ENCODE measurements around the gene UBE2D1.

The UBE2D1 gene

DNA sequence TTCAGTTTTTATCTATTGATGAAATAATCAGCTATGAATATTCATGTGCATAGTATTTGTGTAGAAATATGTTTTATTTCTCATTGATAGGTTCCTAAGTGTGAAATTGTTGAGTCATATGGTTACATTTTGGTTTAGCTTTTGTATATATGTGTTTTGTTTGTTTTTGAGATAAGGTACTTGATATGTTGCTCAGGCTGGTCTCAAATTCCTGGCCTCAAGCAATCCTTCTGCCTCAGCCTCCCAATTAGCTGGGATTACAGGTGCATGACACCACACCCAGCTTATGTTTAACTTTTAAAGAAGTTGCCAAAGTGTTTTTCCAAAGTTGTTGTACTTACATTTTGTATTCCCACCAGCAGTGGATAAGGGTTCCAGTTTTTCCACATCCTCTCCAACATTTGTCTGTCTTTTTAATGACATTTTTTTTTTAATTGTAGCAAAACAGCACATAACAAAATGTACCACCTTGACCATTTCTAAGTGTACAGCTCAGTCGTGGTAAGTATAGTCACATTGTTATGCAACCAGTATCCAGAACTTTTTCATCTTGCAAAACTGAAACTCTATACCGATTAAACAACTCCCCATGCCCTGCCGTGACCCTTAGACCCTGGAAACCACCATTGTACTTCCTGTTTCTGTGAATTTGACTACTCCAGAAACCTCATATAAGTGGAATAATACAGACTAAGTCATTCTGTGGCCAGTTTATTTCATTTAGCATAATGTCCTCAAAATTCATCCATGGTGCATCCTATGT, 12.6 kb upstream of the UBE2D1 start:
- H3K4me1 Mint-ChIP-seq: peaks cover 13% of the 10 kb centered on the region
- H3K27me3 Mint-ChIP-seq: peaks cover 2% of the 10 kb centered on the region
- no peak overlapping the region for H3K4me3 Mint-ChIP-seq
- no peaks in the 10 kb centered on the region for H3K36me3 Mint-ChIP-seq (ENCODE audit: low read depth)
- no peaks in the 10 kb centered on the region for H3K9me3 Mint-ChIP-seq
- DNase-seq (no peak), ATAC-seq (peak; percentile 61)
- H3K27ac Mint-ChIP-seq: no peak overlapping the region

GRCh38 chr10:58322835-58323209, 12.0 kb upstream of the UBE2D1 start:
- no peak overlapping the region for H3K4me3 Mint-ChIP-seq
- no peak for DNase-seq

GRCh38 chr10:58326967-58327381, 7.8 kb upstream of the UBE2D1 start:
- peaks cover 13% of the 10 kb centered on the region for H3K4me1 Mint-ChIP-seq
- DNase-seq (no peak), ATAC-seq (no peak)
- no peaks in the 10 kb centered on the region for H3K36me3 Mint-ChIP-seq (ENCODE audit: low read depth)
- H3K27ac Mint-ChIP-seq: no peak overlapping the region
- H3K9me3 Mint-ChIP-seq: no peaks in the 10 kb centered on the region
- peaks cover 2% of the 10 kb centered on the region for H3K27me3 Mint-ChIP-seq
- no peak overlapping the region for H3K4me3 Mint-ChIP-seq

More at GRCh38 chr10:58322835-58323209, 12.0 kb upstream of the UBE2D1 start:
- peaks cover 13% of the 10 kb centered on the region for H3K4me1 Mint-ChIP-seq
- H3K9me3 Mint-ChIP-seq: no peaks in the 10 kb centered on the region
- peaks cover 2% of the 10 kb centered on the region for H3K27me3 Mint-ChIP-seq
- H3K36me3 Mint-ChIP-seq (ENCODE audit: low read depth): no peaks in the 10 kb centered on the region
- H3K27ac Mint-ChIP-seq: no peak overlapping the region
- ATAC-seq: no peak

- no peaks in the 10 kb centered on the region for H3K9me3 Mint-ChIP-seq
- no peak overlapping the region for H3K4me3 Mint-ChIP-seq
- H3K27ac Mint-ChIP-seq: no peak overlapping the region
- no peak for ATAC-seq
- H3K27me3 Mint-ChIP-seq: peaks cover 2% of the 10 kb centered on the region
- H3K4me1 Mint-ChIP-seq: peaks cover under 1% of the 10 kb centered on the region
- DNase-seq: no peak
- H3K36me3 Mint-ChIP-seq (ENCODE audit: low read depth): no peaks in the 10 kb centered on the region
These were observed 6.6 kb upstream of the UBE2D1 start for GRCh38 chr10:58328233-58328632.

- no peak overlapping the region for H3K27ac Mint-ChIP-seq
- DNase-seq: no peak
These were observed 4.4 kb upstream of the UBE2D1 start for GRCh38 chr10:58330431-58330830.

GRCh38 chr10:58331646-58332045, 3.2 kb upstream of the UBE2D1 start:
- Mint-ChIP-seq H3K9me3 (no peaks in the 10 kb centered on the region), H3K27me3 (peaks cover 2% of the 10 kb centered on the region), H3K4me3 (no peak overlapping the region), H3K36me3 (ENCODE audit: low read depth) (peaks cover 6% of the 10 kb centered on the region), H3K4me1 (peaks cover 19% of the 10 kb centered on the region), H3K27ac (no peak overlapping the region)
- no peak for DNase-seq
- ATAC-seq: no peak

More at GRCh38 chr10:58330431-58330830, 4.4 kb upstream of the UBE2D1 start:
- no peaks in the 10 kb centered on the region for H3K36me3 Mint-ChIP-seq (ENCODE audit: low read depth)
- H3K4me1 Mint-ChIP-seq: peaks cover 7% of the 10 kb centered on the region
- ATAC-seq: no peak
- no peak overlapping the region for H3K4me3 Mint-ChIP-seq
- H3K27me3 Mint-ChIP-seq: peaks cover 2% of the 10 kb centered on the region
- H3K9me3 Mint-ChIP-seq: no peaks in the 10 kb centered on the region

- H3K36me3 Mint-ChIP-seq (ENCODE audit: low read depth): peaks cover 11% of the 10 kb centered on the region
- ATAC-seq (peak; percentile 22), DNase-seq (peak; percentile 14)
- H3K4me3 Mint-ChIP-seq: peak overlapping the region; percentile 96
- H3K27me3 Mint-ChIP-seq: no peaks in the 10 kb centered on the region
- peak overlapping the region; percentile 91 for H3K27ac Mint-ChIP-seq
- H3K4me1 Mint-ChIP-seq: peaks cover 32% of the 10 kb centered on the region
- no peaks in the 10 kb centered on the region for H3K9me3 Mint-ChIP-seq
These were observed 650 bp downstream of the UBE2D1 start for GRCh38 chr10:58335306-58336005.

GRCh38 chr10:58336242-58336641, 1.4 kb downstream of the UBE2D1 start:
- ATAC-seq (no peak), DNase-seq (no peak)
- Mint-ChIP-seq H3K4me3 (peak overlapping the region; percentile 96), H3K27me3 (no peaks in the 10 kb centered on the region), H3K4me1 (peaks cover 39% of the 10 kb centered on the region), H3K9me3 (no peaks in the 10 kb centered on the region), H3K36me3 (ENCODE audit: low read depth) (peaks cover 11% of the 10 kb centered on the region), H3K27ac (no peak overlapping the region)

DNA sequence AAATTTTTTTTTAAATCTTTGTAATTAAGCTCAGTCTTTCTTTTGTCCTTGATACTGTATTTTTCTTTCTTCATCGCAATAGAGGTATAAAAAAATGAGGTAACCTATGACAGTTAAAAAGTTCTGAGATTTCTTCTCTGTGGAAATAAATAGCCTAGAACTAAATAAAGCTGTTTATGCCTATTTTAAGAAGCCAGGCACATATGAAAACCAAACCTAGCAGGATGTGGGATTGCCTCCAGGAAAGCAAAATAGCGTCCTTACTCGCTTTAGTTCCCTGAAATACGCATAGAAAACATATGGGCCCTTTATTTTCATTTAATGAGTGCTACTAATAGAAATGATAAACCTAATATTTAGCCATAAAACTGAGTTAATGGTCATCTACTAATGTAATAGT, 6.6 kb downstream of the UBE2D1 start:
- Mint-ChIP-seq H3K36me3 (ENCODE audit: low read depth) (peaks cover 15% of the 10 kb centered on the region), H3K27me3 (no peaks in the 10 kb centered on the region), H3K4me3 (no peak overlapping the region), H3K9me3 (no peaks in the 10 kb centered on the region), H3K27ac (no peak overlapping the region), H3K4me1 (peaks cover 28% of the 10 kb centered on the region)
- DNase-seq (no peak), ATAC-seq (no peak)

GRCh38 chr10:58341947-58342346, 7.1 kb downstream of the UBE2D1 start:
- H3K9me3 Mint-ChIP-seq: no peaks in the 10 kb centered on the region
- peaks cover 18% of the 10 kb centered on the region for H3K36me3 Mint-ChIP-seq (ENCODE audit: low read depth)
- no peak overlapping the region for H3K4me3 Mint-ChIP-seq
- DNase-seq (no peak), ATAC-seq (no peak)
- H3K27ac Mint-ChIP-seq: no peak overlapping the region
- no peaks in the 10 kb centered on the region for H3K27me3 Mint-ChIP-seq
- H3K4me1 Mint-ChIP-seq: peaks cover 24% of the 10 kb centered on the region

DNA sequence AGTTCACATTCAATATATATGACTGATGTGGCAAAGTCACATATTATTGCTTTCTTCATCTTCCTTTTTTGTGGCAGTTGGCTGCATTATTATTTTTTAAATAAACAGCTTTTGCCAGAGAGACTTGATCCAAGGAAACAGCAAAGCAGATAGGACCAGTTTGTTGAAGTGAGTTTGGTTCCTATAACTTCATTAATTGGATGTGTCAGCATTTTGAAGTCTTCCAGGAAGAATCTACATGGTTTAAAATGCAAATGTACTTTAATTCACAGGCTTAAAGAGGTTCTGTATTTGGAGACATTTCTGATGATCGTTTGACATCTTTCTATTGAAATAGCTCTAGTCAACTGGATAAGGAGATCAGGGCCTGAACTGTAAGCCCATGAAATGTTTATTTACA, 13.2 kb downstream of the UBE2D1 start:
- DNase-seq: no peak
- Mint-ChIP-seq H3K36me3 (ENCODE audit: low read depth) (peaks cover 20% of the 10 kb centered on the region), H3K4me3 (no peak overlapping the region), H3K27me3 (no peaks in the 10 kb centered on the region), H3K9me3 (no peaks in the 10 kb centered on the region), H3K27ac (no peak overlapping the region), H3K4me1 (peaks cover 25% of the 10 kb centered on the region)
- ATAC-seq: no peak

- Mint-ChIP-seq H3K4me1 (peaks cover 25% of the 10 kb centered on the region), H3K36me3 (ENCODE audit: low read depth) (peaks cover 20% of the 10 kb centered on the region), H3K9me3 (no peaks in the 10 kb centered on the region), H3K27me3 (no peaks in the 10 kb centered on the region), H3K4me3 (no peak overlapping the region), H3K27ac (no peak overlapping the region)
- no peak for DNase-seq
- ATAC-seq: no peak
These were observed 13.8 kb downstream of the UBE2D1 start for GRCh38 chr10:58348571-58349033.

DNA sequence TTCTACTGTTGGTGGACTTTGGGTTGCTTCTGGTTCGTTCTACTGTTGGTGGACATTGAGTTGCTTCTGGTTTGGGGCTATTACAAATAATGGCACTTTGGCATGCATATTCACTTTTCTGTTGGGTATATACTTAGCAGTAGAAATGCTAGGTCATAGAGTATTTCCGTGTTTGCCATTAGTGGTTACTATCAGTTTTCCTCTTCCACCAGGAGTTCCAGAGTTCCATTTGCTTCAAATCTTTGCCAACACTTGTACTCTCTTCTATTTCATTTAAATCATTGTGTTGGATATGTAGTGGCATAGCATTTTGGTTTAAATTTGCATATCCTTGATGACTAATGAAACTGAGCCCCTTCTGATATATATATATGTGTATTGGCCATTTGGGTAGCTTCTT, 15.2 kb downstream of the UBE2D1 start:
- ATAC-seq (no peak), DNase-seq (no peak)
- H3K27me3 Mint-ChIP-seq: no peaks in the 10 kb centered on the region
- no peak overlapping the region for H3K4me3 Mint-ChIP-seq
- peaks cover 18% of the 10 kb centered on the region for H3K36me3 Mint-ChIP-seq (ENCODE audit: low read depth)
- peaks cover 26% of the 10 kb centered on the region for H3K4me1 Mint-ChIP-seq
- no peaks in the 10 kb centered on the region for H3K9me3 Mint-ChIP-seq
- H3K27ac Mint-ChIP-seq: no peak overlapping the region

DNA sequence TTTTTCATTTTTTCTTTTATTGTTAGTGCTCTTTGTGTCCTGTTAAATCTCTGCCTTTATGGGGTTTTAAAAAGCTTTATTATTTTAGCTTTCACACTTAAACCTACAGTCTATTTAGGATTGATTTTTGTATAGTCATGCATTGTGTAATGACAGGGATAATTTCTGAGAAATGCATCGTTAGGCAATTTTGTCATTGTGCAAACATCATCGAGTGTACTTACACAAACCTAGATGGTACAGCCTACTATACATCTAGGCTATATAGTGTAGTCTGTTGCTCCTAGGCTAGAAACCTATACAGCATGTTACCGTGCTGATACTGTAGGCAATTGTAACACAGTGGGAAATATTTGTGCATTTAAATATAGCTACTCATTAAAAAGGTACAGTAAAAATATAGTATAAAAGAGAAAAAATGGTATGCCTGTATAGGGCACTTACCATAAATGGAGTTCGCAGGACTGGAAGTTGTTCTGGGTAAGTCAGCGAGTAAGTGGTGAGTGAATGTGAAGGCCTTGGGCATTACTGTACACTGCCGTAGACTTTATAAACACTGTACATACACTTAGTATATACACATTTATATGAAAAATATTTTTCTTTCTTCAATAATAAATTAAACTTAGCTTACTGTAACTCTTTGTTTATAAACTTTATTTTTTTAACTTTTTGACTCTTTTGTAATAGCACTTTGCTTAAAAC, 16.0 kb downstream of the UBE2D1 start:
- H3K36me3 Mint-ChIP-seq (ENCODE audit: low read depth): peaks cover 14% of the 10 kb centered on the region
- ATAC-seq (no peak), DNase-seq (no peak)
- H3K4me3 Mint-ChIP-seq: no peak overlapping the region
- no peaks in the 10 kb centered on the region for H3K27me3 Mint-ChIP-seq
- peaks cover 31% of the 10 kb centered on the region for H3K4me1 Mint-ChIP-seq
- no peak overlapping the region for H3K27ac Mint-ChIP-seq
- no peaks in the 10 kb centered on the region for H3K9me3 Mint-ChIP-seq
